ENCODE data around the gene MSH2.

GRCh38 chr2:47499621-47500309 lies 96.8 kb downstream of the MSH2 start:
- no peak for TF ChIP-seq POLR2A (IDR thresholded peaks at IDR 0.05)
- TF ChIP-seq CTCF (IDR thresholded peaks at IDR 0.05 in 8 of 11, conservative IDR thresholded peaks at IDR 0.05 in 3 of 11): no peak
- TF ChIP-seq POLR2AphosphoS5 (IDR thresholded peaks at IDR 0.05): no peak

Data from spleen (tissue), 7 donors.